ENCODE data around the gene SVEP1.

Gene SVEP1

GRCh38 chr9:110455860-110456259 is 123.7 kb downstream of the SVEP1 start:
- H3K27ac ChIP-seq: no peak overlapping the region
- no peak overlapping the region for H3K4me3 ChIP-seq (ENCODE audit: low read depth, low read length)
- TF ChIP-seq, protein P1, sequence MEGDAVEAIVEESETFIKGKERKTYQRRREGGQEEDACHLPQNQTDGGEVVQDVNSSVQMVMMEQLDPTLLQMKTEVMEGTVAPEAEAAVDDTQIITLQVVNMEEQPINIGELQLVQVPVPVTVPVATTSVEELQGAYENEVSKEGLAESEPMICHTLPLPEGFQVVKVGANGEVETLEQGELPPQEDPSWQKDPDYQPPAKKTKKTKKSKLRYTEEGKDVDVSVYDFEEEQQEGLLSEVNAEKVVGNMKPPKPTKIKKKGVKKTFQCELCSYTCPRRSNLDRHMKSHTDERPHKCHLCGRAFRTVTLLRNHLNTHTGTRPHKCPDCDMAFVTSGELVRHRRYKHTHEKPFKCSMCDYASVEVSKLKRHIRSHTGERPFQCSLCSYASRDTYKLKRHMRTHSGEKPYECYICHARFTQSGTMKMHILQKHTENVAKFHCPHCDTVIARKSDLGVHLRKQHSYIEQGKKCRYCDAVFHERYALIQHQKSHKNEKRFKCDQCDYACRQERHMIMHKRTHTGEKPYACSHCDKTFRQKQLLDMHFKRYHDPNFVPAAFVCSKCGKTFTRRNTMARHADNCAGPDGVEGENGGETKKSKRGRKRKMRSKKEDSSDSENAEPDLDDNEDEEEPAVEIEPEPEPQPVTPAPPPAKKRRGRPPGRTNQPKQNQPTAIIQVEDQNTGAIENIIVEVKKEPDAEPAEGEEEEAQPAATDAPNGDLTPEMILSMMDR (IDR thresholded peaks at IDR 0.05; ENCODE audit: low read depth, low read length, missing control alignments): no peak
- in situ Hi-C loops (cut with HindIII; ENCODE audit: low pct_ligation_motif_present, low sequenced_read_pairs): no loop called here
- H3K36me3 ChIP-seq (replicated peaks): no peaks in the 10 kb centered on the region
- DNase-seq: no peak
- H3K27me3 ChIP-seq (replicated peaks): no peaks in the 10 kb centered on the region

- in situ Hi-C loops (cut with HindIII; ENCODE audit: low pct_ligation_motif_present, low sequenced_read_pairs): no loop called here
- Histone ChIP-seq H3K4me3 (ENCODE audit: low read depth, low read length) (no peak overlapping the region), H3K27ac (no peak overlapping the region), H3K36me3 (replicated peaks) (no peaks in the 10 kb centered on the region), H3K27me3 (replicated peaks) (no peaks in the 10 kb centered on the region)
- TF ChIP-seq, protein P1 (IDR thresholded peaks at IDR 0.05; ENCODE audit: low read depth, low read length, missing control alignments): peak; percentile 31
- DNase-seq: no peak
These were observed 127.2 kb downstream of the SVEP1 start for GRCh38 chr9:110452227-110452801.

GRCh38 chr9:110451726-110452125 is 127.8 kb downstream of the SVEP1 start:
- no peak for DNase-seq
- in situ Hi-C loops (cut with HindIII; ENCODE audit: low pct_ligation_motif_present, low sequenced_read_pairs): no loop called here
- no peak overlapping the region for H3K4me3 ChIP-seq (ENCODE audit: low read depth, low read length)
- no peak overlapping the region for H3K27ac ChIP-seq
- TF ChIP-seq, protein P1 (IDR thresholded peaks at IDR 0.05; ENCODE audit: low read depth, low read length, missing control alignments): no peak
- H3K27me3 ChIP-seq (replicated peaks): no peaks in the 10 kb centered on the region
- H3K36me3 ChIP-seq (replicated peaks): no peaks in the 10 kb centered on the region

- DNase-seq: no peak
These were observed 132.1 kb downstream of the SVEP1 start for GRCh38 chr9:110447476-110447875.

DNA sequence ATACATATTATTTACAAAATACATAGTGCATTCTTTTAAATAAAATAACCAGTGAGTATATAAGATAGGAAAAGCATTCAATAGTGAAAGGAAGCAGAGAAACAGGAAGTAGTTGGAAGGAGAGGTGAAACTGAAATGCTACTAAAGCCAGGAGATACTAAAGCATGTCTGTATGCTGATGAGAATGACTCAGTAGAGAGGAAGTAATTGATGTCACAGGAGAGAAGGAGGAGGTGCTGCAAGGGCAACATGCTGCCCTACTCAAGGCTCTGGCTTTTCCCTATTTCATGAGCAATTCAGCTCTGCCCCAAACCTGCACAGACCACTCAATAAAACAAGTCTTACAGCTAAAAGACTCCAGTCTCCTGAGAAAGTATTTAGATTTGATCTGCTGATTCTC is 133.4 kb downstream of the SVEP1 start:
- H3K4me3 ChIP-seq (ENCODE audit: low read depth, low read length): no peak overlapping the region
- no peak for DNase-seq
- no peak overlapping the region for H3K27ac ChIP-seq
- H3K36me3 ChIP-seq (replicated peaks): no peaks in the 10 kb centered on the region
- TF ChIP-seq, protein P1 (IDR thresholded peaks at IDR 0.05; ENCODE audit: low read depth, low read length, missing control alignments): no peak
- H3K27me3 ChIP-seq (replicated peaks): no peaks in the 10 kb centered on the region
- in situ Hi-C loops (cut with HindIII; ENCODE audit: low pct_ligation_motif_present, low sequenced_read_pairs): no loop called here

More at GRCh38 chr9:110447476-110447875, 132.1 kb downstream of the SVEP1 start:
- no peak overlapping the region for H3K4me3 ChIP-seq (ENCODE audit: low read depth, low read length)
- TF ChIP-seq, protein P1 (IDR thresholded peaks at IDR 0.05; ENCODE audit: low read depth, low read length, missing control alignments): no peak
- H3K27ac ChIP-seq: no peak overlapping the region
- H3K27me3 ChIP-seq (replicated peaks): no peaks in the 10 kb centered on the region
- no peaks in the 10 kb centered on the region for H3K36me3 ChIP-seq (replicated peaks)
- in situ Hi-C loops (cut with HindIII; ENCODE audit: low pct_ligation_motif_present, low sequenced_read_pairs): no loop called here

- DNase-seq: peak; percentile 43
- in situ Hi-C loops (cut with HindIII; ENCODE audit: low pct_ligation_motif_present, low sequenced_read_pairs): no loop called here
- Histone ChIP-seq H3K4me3 (ENCODE audit: low read depth, low read length) (no peak overlapping the region), H3K27me3 (replicated peaks) (no peaks in the 10 kb centered on the region), H3K36me3 (replicated peaks) (no peaks in the 10 kb centered on the region), H3K27ac (no peak overlapping the region)
- TF ChIP-seq, protein P1 (IDR thresholded peaks at IDR 0.05; ENCODE audit: low read depth, low read length, missing control alignments): no peak
These were observed 134.6 kb downstream of the SVEP1 start for GRCh38 chr9:110444911-110445310.

Measured in brain microvascular endothelial cell (primary cell).